ENCODE data around the gene PRDM16. TPM values are rescaled to one million over a fixed set of nuclear protein-coding genes. Genes with fewer than 3 reads are reported as not detected.
A peak's percentile ranks its signal among the peaks of the same experiment; 100 is the strongest.

The PRDM16 gene
- total RNA-seq, 1 donor from 2014 or later = 84.2 TPM

- DNase-seq (ENCODE audit: low spot score in 2 of 2) = no peak
- H3K4me1 ChIP-seq = peaks cover 9 to 49% of the 10 kb centered on the region in 2 donors
- peak overlapping the region; percentile 45 to 59 for H3K27ac ChIP-seq
- no peaks in the 10 kb centered on the region for H3K27me3 ChIP-seq
- peaks cover 0 to 11% of the 10 kb centered on the region in 2 donors for H3K36me3 ChIP-seq
- H3K4me3 ChIP-seq = peak overlapping the region in 1 of 2 donors; percentile 32
- intact Hi-C loops (cut with DNase I) = no loop called here
- H3K9me3 ChIP-seq = no peaks in the 10 kb centered on the region
- no peak for TF ChIP-seq CTCF (IDR thresholded peaks at IDR 0.05)
These were observed 25.1 kb downstream of the PRDM16 start for GRCh38 chr1:3093898-3094626.

- intact Hi-C loops (cut with DNase I) = no loop called here
- H3K4me1 ChIP-seq = peaks cover 9 to 49% of the 10 kb centered on the region in 2 donors
- H3K9me3 ChIP-seq = no peaks in the 10 kb centered on the region
- H3K36me3 ChIP-seq = peaks cover 0 to 7% of the 10 kb centered on the region in 2 donors
- no peaks in the 10 kb centered on the region for H3K27me3 ChIP-seq
- H3K4me3 ChIP-seq = peak overlapping the region in 1 of 2 donors; percentile 32
- H3K27ac ChIP-seq = peak overlapping the region; percentile 45 to 59
- no peak for TF ChIP-seq CTCF (IDR thresholded peaks at IDR 0.05)
- no peak for DNase-seq (ENCODE audit: low spot score in 2 of 2)
These were observed 26.1 kb downstream of the PRDM16 start for GRCh38 chr1:3094863-3095780.

- Histone ChIP-seq H3K9me3 (no peaks in the 10 kb centered on the region), H3K36me3 (no peaks in the 10 kb centered on the region), H3K4me1 (peaks cover 15 to 61% of the 10 kb centered on the region in 2 donors), H3K27ac (no peak overlapping the region), H3K27me3 (no peaks in the 10 kb centered on the region), H3K4me3 (no peak overlapping the region)
- DNase-seq (ENCODE audit: low spot score in 2 of 2) = no peak
- intact Hi-C loops (cut with DNase I) = no loop called here
- no peak for TF ChIP-seq CTCF (IDR thresholded peaks at IDR 0.05)
These were observed 27.3 kb downstream of the PRDM16 start for GRCh38 chr1:3096345-3096744.

GRCh38 chr1:3097231-3097630 is 28.2 kb downstream of the PRDM16 start:
- H3K36me3 ChIP-seq = no peaks in the 10 kb centered on the region
- no peaks in the 10 kb centered on the region for H3K27me3 ChIP-seq
- intact Hi-C loops (cut with DNase I) = no loop called here
- no peak for TF ChIP-seq CTCF (IDR thresholded peaks at IDR 0.05)
- DNase-seq (ENCODE audit: low spot score in 2 of 2) = no peak
- no peak overlapping the region for H3K4me3 ChIP-seq
- peaks cover 15 to 62% of the 10 kb centered on the region in 2 donors for H3K4me1 ChIP-seq
- no peaks in the 10 kb centered on the region for H3K9me3 ChIP-seq
- H3K27ac ChIP-seq = no peak overlapping the region

- DNase-seq (ENCODE audit: low spot score in 2 of 2) = no peak
- Histone ChIP-seq H3K9me3 (no peaks in the 10 kb centered on the region), H3K27me3 (no peaks in the 10 kb centered on the region), H3K27ac (peak overlapping the region in 1 of 2 donors; percentile 11), H3K4me1 (peaks cover 15 to 62% of the 10 kb centered on the region in 2 donors), H3K36me3 (no peaks in the 10 kb centered on the region), H3K4me3 (no peak overlapping the region)
- no peak for TF ChIP-seq CTCF (IDR thresholded peaks at IDR 0.05)
- intact Hi-C loops (cut with DNase I) = no loop called here
These were observed 28.9 kb downstream of the PRDM16 start for GRCh38 chr1:3097861-3098260.

Measured in ascending aorta (tissue), 2 donors.